HG03439 (cell line): ENCODE data around the gene PPIP5K2.
"Not testable (repeated sequence)": the region's sequence is repeated elsewhere in the genome, so short reads cannot be mapped to it uniquely, and the experiment has no call there.

Experiments used
- ATAC-seq: cut with Tn5 transposase; IDR thresholded peaks from one replicate; pipeline ENCODE4 v1.9.1; 2021; ENCODE audit warnings: mild to moderate bottlenecking, moderate library complexity; ENCODE audit not compliant: unreplicated experiment

Gene PPIP5K2

GRCh38 chr5:103205991-103206700, 86.0 kb downstream of the PPIP5K2 start:
- ATAC-seq = no peak

DNA sequence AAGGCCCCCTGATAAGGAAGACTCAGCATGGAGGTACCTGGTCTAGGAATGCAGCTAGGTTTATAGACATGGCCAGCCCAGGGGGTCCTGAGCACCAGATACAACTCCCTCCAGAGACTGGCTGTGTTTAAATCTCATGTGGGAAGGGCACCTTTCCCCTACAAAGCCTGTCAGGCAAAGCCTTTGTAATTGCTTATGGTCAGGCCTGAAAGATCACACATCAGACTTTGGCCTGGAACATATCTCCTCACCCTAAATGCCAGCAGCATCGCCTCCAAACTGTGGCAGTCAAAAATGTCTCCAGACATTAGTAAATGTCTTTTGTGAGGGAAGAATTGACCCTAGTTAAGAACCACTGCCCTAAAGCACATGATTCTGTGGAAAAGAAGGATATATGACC, 86.9 kb downstream of the PPIP5K2 start:
- no peak for ATAC-seq

- ATAC-seq = no peak
Measured at GRCh38 chr5:103207653-103208052, 87.6 kb downstream of the PPIP5K2 start.

- no peak for ATAC-seq
Measured at GRCh38 chr5:103208460-103208859, 88.4 kb downstream of the PPIP5K2 start.

- ATAC-seq = no peak
Measured at GRCh38 chr5:103209065-103209464, 89.0 kb downstream of the PPIP5K2 start.

GRCh38 chr5:103210952-103211351, 90.9 kb downstream of the PPIP5K2 start:
- ATAC-seq = no peak

DNA sequence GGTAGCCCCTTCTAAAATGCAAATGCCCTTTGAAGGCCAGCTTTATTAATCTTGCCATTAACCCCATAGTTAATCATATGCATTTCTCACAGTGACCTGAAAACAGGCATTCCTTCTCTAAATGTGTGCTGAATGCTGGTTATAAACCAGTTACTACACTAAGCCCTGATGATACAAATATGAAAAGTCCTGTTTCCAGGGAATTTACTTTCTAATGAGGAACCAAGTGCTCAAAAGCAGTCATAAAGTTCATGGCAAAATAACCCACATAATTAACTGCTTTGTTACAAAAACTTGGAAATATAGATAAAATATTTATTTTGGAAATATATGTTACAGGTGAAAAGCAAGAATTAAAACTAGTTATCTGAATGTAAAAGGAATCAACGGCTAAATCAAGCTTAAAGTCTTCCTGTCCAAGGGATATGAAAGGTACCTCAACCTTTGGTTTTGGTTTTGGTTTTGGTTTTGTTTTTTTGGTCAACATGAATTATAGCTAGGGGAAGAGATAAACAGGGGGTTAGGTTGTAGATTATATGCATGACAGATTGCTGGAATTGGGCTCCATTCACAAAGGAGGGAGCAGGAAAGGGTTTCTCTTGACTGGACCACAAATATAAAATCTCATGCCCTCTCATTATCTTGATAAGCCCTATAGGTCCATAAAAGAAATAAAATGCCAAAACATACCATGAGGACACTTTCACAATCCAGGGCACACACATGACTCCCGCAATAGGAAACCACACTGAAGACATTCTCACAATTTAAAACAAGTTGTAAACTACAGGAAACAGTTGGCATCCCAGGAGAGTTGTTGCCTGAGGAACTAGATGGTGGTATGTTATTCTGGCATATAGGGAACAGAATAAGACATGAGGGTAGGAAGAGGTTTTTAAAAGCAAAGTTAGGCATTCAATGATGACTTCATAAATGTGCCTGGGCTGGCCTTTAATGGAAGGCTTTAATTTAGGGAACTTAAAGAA, 91.8 kb downstream of the PPIP5K2 start:
- no peak for ATAC-seq

DNA sequence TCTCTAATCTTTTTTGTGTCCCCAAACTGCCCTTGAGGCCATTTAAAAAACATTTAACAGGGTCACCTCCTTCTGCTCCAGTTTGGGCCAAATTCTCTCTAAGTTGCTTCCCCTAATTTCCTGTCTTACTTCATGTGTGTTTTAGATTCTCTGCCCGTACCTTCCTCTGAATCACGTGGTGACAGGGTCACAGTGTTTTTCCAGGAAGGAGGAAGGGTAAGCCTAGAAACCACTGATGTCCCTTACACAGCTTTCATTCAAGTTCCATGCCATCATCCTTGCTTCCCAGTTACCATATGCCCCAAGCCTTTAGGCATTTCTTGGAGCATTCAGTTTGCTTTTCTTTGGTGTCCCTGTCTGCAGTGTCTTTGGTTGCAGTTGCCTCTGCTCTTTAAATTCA, 96.0 kb downstream of the PPIP5K2 start:
- ATAC-seq = no peak

DNA sequence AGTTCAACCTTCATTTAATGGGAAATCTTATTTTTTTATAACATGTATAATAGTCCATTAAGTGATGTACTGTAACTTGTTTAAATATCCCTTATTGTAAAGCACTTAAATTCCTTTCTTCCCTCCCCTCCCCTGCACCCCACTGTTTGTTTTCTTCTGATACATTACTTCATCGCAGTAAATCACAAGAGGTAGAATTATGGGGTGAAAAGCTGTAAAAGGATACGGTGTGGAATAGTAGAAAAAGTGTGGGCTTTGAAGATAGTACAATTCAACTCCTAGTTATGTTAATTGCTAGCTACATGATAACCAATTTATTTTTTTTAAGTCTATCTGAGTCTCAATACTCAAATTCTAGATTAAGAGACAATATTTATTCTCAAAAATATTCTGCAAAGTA, 96.6 kb downstream of the PPIP5K2 start:
- no peak for ATAC-seq

- ATAC-seq = no peak
Measured at GRCh38 chr5:103217101-103217500, 97.0 kb downstream of the PPIP5K2 start.

DNA sequence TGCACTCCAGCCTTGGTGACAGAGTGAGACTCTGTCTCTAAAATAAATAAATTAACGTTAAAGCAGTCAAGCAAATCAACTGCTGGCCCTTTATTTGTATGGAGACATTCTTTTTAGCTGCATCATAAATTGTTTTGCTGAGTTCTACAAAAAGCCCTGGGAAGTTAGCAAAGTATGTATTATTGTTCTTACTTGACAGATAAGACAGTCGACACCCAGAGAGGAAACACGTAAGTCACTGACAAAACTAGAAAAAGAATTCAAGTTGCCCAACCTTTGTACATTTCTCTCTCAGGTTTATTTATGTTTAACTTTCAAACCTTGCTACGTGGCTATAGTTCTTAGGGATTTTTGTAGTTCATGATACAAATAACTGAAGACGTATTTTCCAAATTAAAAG, 98.1 kb downstream of the PPIP5K2 start:
- ATAC-seq = no peak

GRCh38 chr5:103219074-103219473, 99.0 kb downstream of the PPIP5K2 start:
- ATAC-seq = not testable (repeated sequence)

- no peak for ATAC-seq
Measured at GRCh38 chr5:103223031-103223955, 103.2 kb downstream of the PPIP5K2 start.

- ATAC-seq = no peak
Measured at GRCh38 chr5:103224118-103224893, 104.2 kb downstream of the PPIP5K2 start.

DNA sequence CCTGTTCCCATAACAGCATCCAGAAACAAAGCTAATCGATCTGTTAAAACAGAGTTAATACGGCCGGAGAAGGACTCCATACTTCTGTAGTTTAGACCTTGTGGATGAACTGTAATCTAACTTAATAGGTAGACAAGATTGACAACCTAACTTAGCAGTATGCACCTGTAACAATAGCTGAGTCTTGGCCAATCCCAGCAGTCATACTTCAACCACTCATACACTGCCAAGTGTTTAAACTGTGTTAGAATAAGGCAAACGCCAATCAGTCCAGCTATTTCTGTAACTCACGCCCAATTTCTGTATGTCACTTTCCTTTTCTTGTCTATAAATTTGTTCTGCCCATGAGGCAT, 104.8 kb downstream of the PPIP5K2 start:
- no peak for ATAC-seq

DNA sequence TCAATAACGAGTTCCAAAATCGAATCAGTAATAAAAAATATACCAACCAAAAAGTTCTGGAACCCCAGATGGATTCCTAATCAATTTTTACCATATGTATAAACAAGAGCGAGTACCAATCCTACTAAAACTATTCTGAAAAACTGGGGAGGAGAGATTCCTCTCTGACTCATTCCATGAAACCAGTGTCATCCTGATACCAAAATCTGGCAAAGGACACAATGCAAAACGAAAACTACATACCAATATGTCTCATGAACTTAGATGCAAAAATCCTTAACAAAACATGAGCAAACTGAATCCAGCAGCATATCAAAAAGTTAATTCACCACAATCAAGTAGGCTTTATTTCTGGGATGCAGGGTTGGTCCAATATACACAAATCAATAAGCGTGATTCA, 108.0 kb downstream of the PPIP5K2 start:
- no peak for ATAC-seq

- ATAC-seq = no peak
Measured at GRCh38 chr5:103228588-103228987, 108.5 kb downstream of the PPIP5K2 start.

- ATAC-seq = peak; percentile 77
Measured at GRCh38 chr5:103232393-103232999, 112.4 kb downstream of the PPIP5K2 start.

- ATAC-seq = no peak
Measured at GRCh38 chr5:103234239-103234975, 114.3 kb downstream of the PPIP5K2 start.
